PFSK-1 (cell line): ENCODE results near the gene DYRK3.

Source experiments
- POLR2AphosphoS5 ChIP-seq: IDR thresholded peaks from 2 replicates; pipeline ENCODE4 v1.6.1; 2012; ENCODE audit warnings: low read depth, mild to moderate bottlenecking, control low read depth, low read length, moderate library complexity
- SIN3A ChIP-seq: IDR thresholded peaks from 2 replicates; pipeline ENCODE4 v1.6.1; 2012; ENCODE audit warnings: mild to moderate bottlenecking, low read length, moderate library complexity, borderline replicate concordance; ENCODE audit not compliant: insufficient read depth
- TAF1 ChIP-seq: IDR thresholded peaks from 2 replicates; pipeline ENCODE4 v1.6.1; 2012; ENCODE audit warnings: low read length, control low read depth, borderline replicate concordance; ENCODE audit not compliant: insufficient read depth
- TF ChIP-seq, protein P1 (sequence below), 2 experiments: IDR thresholded peaks; 2 replicates each; pipeline versions ENCODE4 v1.6.1 to v1.8.0; 2011 to 2012; ENCODE audit warnings: low read depth in 2 of 2, low read length in 2 of 2, control low read depth in 1 of 2, inconsistent platforms in 1 of 2, mild to moderate bottlenecking in 1 of 2, moderate library complexity in 1 of 2; ENCODE audit not compliant: insufficient read depth in 1 of 2

DNA sequence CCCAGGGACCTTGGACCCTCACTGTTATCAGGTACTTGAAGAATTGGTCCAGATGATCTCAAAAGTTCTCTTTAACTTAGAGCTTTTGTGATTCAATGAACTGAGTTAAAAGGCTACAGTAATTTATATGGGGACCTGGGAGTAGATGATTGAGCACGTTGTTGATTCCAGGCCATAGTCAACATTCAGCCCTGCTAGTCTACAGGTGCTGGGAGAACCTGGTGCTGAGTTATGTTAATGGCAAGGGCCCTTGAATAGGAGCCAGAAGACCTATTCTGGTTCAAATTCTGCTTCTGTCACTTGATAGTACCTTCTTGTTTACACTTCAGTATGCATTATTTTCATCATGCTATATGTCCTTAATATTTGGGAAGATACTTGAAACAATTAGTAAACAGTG lies 11.2 kb downstream of the DYRK3 start:
- TF ChIP-seq TAF1 (no peak), POLR2AphosphoS5 (no peak), SIN3A (no peak)
- TF ChIP-seq, protein P1, sequence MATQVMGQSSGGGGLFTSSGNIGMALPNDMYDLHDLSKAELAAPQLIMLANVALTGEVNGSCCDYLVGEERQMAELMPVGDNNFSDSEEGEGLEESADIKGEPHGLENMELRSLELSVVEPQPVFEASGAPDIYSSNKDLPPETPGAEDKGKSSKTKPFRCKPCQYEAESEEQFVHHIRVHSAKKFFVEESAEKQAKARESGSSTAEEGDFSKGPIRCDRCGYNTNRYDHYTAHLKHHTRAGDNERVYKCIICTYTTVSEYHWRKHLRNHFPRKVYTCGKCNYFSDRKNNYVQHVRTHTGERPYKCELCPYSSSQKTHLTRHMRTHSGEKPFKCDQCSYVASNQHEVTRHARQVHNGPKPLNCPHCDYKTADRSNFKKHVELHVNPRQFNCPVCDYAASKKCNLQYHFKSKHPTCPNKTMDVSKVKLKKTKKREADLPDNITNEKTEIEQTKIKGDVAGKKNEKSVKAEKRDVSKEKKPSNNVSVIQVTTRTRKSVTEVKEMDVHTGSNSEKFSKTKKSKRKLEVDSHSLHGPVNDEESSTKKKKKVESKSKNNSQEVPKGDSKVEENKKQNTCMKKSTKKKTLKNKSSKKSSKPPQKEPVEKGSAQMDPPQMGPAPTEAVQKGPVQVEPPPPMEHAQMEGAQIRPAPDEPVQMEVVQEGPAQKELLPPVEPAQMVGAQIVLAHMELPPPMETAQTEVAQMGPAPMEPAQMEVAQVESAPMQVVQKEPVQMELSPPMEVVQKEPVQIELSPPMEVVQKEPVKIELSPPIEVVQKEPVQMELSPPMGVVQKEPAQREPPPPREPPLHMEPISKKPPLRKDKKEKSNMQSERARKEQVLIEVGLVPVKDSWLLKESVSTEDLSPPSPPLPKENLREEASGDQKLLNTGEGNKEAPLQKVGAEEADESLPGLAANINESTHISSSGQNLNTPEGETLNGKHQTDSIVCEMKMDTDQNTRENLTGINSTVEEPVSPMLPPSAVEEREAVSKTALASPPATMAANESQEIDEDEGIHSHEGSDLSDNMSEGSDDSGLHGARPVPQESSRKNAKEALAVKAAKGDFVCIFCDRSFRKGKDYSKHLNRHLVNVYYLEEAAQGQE (IDR thresholded peaks at IDR 0.05; ENCODE audit: insufficient read depth in 1 of 2, low read depth in 2 of 2, low read length in 2 of 2), result no peak
